GM08714 (cell line): ENCODE results near the gene CCDC134.

Source experiments
- H3K4me3 ChIP-seq: fragments of 200-500 bp; sonication (Bioruptor generic); 2 replicates; pipeline ENCODE4 v1.5.1; 2014; ENCODE audit warnings: mild to moderate bottlenecking, low read length, inconsistent platforms
- ZNF274 ChIP-seq: IDR thresholded peaks from 2 replicates; pipeline ENCODE4 v1.6.1; 2012; ENCODE audit warnings: mild to moderate bottlenecking, low read depth, low read length

Gene CCDC134

DNA sequence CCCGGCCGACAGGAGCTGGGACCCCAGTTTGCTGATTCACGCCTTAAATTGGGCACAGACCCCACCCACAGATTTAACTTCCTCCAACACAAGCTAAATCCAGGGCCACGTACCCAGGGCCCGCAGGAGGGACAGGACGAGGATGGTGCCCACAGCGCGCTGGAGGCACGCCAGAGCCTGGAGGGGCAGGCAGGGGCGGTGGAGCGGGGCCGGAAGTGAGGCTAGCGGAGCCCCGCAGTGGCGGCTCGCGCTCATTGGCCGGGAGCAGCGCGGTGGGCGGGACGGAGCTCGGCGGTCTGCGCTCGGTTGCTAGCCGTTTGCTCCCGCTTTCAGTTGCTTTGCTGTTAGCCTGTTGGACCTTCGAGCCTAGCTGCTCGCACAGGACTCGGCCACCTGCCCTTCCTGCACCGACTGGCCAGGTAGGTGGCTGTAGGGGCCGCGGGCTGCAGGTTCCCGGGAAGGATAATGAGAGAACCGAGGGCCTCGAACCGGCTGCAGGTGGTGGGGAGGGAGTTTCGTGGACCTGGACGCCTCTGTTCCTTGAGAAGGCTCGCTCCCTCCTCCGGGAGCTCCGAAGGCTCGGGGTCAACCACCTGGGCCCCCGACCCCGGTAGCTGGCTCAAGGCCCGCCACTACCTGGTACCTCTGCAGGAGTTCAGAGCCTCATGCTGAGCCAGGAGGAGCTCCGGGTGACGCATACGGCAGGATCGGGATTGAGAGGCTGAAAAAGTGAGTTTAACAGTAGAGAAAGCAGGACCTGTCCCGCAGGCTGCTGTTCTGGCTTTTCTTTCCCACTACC, at the start of gene CCDC134:
Gene CCDC134, plus strand, starts transcription at position 332 of the 799 bp plus-strand sequence. CDS start 8,212 bp downstream, outside the sequence.
- H3K4me3 ChIP-seq = peak within 1 kb of the TSS; percentile 81
- no peak for TF ChIP-seq ZNF274

DNA sequence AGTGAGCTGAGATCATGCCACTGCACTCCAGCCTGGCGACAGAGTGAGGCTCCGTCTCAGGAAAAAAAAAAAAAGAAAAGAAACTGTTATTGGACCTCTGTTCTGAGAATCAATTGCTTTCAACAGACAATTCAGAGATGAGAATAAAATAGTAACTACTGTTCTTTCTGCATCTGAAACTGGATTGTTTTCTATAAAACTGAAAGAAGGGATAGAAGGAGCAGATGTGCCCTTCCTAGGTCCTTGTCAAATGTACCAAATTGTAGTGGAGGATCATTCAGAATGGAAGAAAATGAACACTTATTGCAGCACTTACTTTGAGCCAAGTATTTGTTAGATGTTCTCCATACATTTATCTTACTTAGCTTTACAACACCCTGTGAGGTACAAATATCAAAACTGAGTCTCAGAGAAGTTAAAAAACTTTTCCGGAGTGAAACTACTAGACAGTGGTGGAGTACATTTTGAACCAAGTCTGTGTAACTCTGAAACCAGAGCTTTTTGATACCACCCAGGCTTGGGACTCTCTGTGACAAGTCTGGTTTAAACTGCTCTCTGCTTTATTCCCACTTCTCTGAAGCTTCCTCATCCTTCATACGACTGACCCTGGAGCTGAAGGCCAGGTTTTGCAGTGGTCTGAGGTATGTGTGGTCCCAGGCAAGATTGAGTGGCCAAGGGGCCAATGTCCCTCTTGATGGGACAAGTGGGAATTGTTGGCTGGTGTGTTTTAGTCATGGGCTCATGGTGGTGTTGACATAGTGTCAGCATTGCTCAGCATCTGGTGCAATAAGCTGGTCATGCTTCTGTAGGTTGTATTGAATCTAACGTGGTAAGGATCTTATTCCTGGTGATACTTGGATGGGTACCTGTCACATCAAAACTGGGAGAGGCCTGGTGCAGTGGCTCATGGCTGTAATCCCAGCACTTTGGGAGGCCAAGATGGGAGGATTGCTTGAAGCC, 48.2 kb upstream of the CCDC134 start:
- TF ChIP-seq ZNF274 = no peak
- no peak overlapping the region; the same call in 1 of the 2 replicates for H3K4me3 ChIP-seq

DNA sequence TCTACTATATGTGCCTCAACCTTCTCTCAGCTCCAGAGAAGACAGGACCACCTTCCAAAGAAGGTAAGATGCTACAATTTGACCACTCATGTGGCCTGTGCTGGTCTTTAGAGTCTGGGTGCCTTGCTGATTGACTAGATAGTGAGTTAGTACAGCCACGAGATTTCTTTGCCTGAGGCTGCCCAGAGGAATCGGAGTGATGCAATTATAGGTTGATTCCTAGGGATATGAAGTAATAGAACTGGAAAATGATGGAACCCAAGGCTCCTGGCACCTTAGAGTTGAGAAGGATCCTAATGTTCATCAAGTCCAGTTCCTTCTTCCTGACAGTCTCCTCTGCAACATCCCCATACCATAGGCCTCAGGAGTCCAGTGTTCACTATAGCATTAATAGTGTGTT, 46.5 kb upstream of the CCDC134 start:
- no peak overlapping the region for H3K4me3 ChIP-seq
- TF ChIP-seq ZNF274 = no peak

DNA sequence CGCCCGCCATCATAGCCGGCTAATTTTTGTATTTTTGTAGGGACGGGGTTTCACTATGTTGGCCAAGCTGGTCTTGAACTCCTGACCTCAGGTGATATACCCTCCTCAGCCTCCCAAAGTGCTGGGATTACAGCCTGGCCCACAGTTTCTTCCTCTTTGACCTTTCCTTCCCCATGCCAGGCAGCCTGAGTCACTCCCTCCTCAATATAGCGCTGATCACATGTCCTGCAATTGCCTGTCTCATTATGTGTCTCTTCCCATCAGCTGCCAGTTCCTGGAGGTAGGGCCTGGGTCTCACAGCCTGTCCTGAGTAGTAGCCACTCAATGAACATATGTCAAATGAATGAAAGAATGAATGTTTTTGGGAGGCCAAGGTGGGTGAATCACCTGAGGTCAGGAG, 43.0 kb upstream of the CCDC134 start:
- no peak for TF ChIP-seq ZNF274
- no peak overlapping the region for H3K4me3 ChIP-seq

DNA sequence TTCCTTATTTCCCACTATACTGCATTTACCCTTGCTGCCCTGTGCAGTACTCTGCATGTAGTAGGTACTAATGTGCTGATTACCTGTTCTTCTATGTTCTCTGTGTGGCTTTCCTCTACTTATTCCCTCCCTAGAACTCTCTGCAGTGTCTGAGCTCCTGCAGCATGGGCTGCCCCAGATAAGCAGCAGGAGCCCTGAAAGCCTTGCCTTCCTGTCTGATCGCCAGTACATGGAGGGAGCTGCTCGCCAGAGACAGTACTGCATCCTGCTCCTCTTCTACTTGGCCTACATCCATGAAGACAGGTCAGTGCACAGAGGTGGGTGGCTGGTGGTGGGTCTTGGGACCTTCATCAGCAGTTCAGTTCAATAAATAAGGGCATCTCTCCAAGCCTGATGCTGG, 42.2 kb upstream of the CCDC134 start:
- no peak overlapping the region for H3K4me3 ChIP-seq
- TF ChIP-seq ZNF274 = no peak

DNA sequence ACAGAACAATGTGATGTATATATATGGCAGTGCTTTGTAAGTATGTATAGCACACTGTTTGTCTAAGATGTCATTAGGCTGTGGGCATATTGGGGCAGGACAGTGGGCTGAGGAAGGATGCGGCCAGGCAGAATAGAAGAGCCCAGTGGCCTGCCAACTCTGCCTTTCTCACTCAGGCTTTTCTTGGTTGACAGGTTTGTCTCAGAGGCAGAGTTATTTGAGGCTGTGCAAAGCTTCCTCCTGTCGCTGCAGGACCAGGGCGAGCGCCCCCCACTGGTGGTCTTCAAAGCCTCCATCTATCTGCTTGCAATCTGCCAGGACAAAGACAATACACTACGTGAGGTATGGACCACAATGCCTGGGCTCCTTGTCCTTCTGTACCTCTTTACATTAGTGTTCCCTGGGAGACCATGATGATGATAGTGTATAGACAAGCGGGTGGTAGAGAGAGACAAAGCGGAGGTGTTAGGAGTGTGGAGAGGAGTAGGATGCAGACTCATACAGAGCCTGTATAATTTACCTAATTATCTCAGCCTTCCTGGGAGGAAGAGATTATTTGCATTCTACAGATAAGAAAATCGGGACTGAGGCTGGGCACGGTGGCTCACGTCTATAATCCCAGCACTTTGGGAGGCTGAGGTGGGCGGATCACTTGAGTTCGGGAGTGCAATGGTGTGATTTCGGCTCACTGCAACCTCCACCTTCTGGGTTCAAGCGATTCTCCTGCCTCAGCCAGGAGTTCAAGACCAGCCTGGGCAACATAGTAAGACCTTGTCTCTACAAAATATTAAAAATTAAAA, 37.3 kb upstream of the CCDC134 start:
- no peak for TF ChIP-seq ZNF274
- H3K4me3 ChIP-seq = no peak overlapping the region

DNA sequence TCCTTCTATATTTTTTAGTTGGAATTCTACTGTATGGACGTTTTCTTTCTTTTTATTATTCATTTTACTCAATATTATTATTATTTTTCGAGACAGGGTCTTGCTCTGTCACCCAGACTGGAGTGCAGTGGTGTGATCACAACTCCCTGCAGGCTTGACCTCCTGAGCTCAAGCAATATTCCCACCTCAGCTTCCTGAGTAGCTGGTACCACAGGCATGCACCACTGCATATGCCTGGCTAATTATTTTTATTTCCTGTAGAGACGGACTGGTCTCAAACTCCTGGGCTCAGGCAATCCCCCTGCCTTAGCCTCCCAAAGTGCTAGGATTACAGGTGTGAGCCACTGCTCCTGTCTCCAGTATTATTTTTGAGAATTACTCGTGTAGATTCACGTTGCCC, 34.0 kb upstream of the CCDC134 start:
- H3K4me3 ChIP-seq = no peak overlapping the region
- TF ChIP-seq ZNF274 = no peak

DNA sequence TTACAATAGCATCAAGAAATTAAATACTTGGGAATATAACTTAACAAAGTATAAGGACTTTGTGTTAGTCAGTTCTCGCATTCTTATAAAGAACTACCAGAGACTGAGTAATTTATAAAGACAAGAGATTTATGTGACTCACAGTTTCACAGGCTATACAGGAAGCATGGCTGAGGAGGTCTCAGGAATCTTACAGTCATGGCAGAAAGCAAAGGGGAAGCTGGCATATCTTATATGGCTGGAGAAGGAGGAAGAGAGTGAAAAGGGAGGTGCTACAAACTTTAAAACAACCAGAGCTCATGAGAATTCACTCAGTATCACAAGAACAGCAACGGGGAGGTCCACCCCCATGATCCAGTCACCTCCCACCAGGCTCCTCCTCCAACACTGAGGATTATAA, 32.0 kb upstream of the CCDC134 start:
- no peak overlapping the region for H3K4me3 ChIP-seq
- TF ChIP-seq ZNF274 = no peak

DNA sequence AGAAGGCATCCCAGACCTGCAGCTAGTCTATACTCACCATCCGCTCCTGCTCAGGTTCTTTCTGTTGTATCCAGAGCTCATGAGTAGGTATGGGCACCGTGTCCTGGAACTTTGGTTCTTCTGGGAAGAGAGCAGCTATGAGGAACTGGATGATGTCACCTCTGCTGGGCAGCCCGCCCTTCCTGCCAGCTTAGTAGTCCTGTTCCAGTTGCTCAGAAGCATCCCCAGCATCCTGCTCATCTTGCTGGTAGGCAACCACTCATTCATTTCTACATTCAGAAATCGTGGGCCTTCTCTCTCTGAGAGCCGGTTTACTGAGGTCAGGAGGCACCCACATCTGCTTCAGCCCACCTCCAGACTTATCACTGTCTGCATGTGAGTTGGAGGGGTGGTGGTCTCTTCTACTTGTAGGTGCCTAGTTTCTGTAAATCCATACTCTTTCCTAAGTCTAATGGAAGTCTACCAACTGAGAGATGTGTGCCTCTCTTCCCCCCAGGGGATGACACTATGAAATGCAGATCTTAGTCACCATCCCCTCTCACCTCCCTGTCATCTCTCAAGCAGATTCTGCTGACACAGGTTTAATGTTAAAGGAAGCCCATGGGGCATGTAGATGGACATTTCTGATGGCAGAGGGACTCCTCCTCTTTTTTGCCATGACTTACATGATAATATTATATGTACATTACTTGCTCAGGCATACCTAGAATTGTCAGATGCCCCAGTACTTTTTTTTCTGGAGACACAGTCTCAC, 29.6 kb upstream of the CCDC134 start:
- no peak overlapping the region for H3K4me3 ChIP-seq
- TF ChIP-seq ZNF274 = no peak

DNA sequence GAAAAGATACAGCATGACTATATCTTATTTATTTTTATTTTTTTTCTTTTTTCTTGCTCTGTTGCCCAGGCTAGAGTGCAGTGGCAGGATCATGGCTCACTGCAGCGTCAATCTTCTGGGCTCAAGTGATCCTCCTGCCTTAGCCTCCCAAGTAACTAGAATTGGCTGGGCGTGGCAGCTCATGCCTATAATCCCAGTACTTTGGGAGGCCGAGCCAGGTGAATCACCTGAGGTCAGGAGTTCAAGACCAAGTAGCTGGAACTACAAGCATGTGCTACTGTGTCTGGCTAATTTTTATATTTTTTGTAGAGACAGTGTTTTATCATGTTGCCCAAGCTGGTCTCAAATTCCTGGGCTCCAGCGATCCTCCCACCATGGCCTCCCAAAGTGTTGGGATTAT, 28.3 kb upstream of the CCDC134 start:
- no peak overlapping the region for H3K4me3 ChIP-seq
- no peak for TF ChIP-seq ZNF274

DNA sequence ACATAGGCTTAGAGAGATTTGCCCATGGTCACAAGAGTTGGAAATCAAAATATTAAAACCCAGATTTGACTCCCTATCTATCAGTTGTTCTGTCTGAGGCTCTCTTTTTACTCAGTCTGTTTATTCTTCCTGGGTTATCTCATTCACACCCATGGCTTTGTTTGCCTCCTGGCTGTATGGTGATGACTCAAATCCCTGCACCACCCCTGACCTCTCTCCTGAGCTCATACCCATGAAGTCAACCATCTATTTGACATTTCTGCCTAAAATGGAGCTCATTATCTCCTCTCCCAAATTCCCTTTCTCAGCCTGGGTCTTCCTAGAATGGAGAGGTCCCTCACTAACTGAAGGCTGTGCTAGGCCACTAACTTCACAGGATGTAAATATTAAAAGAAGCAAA, 27.8 kb upstream of the CCDC134 start:
- TF ChIP-seq ZNF274 = no peak
- H3K4me3 ChIP-seq = no peak overlapping the region

DNA sequence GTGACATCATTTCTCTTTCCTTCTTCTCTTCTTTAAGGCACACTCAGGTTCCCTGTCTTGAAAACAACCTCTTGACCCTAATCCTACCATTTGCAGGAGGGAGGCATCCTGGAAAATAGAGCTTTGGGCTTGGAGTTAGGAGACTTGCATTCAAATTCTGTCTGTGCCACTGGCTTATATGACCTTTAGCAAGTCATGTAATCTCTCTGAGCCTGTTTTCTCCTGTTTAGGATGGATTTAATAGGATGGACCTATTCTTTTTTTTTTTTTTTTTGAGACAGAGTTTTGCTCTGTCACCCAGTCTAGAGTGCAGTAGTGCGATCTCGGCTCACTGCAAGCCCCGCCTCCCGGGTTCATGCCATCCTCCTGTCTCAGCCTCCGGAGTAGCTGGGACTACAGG, 25.1 kb upstream of the CCDC134 start:
- no peak overlapping the region for H3K4me3 ChIP-seq
- TF ChIP-seq ZNF274 = no peak

DNA sequence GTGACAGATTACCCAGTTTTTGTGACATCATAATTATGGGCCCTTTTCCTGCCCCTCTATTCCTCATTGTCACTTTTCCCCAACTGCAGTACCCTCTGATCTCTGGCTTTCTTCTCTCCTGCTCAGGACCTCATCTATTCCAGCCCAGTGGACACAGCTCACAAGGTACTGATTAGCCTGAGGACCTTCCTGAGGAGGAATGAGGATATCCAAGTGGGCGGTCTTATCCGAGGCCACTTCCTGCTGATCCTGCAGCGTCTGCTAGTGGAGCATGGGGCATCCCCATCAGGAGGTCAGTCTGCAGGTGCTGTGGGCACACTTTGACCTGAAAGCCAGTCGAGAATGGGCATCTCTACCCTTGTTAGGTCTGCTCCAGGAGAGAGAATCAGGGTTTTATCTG, 24.5 kb upstream of the CCDC134 start:
- no peak for TF ChIP-seq ZNF274
- no peak overlapping the region for H3K4me3 ChIP-seq
